GM21737 (cell line): Measurements from ENCODE around the gene TUSC2.

Experiments used
- ATAC-seq: cut with Tn5 transposase; IDR thresholded peaks from one replicate; pipeline ENCODE4 v1.9.1; 2021; ENCODE audit warnings: mild to moderate bottlenecking, moderate library complexity; ENCODE audit not compliant: unreplicated experiment

Gene TUSC2

DNA sequence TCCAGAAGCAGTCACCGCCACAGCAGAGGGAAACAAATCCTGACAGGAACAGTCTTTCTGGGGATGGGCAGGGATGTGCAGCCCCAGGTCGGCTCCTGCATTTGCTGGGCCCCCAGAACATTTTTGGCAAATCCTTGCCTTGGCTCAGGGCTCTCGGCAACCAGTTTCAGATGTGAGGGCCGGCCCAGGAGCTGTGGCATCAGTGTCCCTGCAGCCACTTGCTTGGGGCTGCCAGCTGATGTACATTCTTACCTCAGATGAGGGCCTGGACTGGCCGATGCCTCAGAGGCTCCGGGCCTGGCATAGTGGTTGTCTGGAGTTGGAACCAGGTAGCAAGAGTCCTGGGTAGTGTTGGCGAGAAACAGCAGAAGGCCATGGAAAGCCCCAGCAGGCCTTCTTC lies 26.8 kb upstream of the TUSC2 start:
- no peak for ATAC-seq

DNA sequence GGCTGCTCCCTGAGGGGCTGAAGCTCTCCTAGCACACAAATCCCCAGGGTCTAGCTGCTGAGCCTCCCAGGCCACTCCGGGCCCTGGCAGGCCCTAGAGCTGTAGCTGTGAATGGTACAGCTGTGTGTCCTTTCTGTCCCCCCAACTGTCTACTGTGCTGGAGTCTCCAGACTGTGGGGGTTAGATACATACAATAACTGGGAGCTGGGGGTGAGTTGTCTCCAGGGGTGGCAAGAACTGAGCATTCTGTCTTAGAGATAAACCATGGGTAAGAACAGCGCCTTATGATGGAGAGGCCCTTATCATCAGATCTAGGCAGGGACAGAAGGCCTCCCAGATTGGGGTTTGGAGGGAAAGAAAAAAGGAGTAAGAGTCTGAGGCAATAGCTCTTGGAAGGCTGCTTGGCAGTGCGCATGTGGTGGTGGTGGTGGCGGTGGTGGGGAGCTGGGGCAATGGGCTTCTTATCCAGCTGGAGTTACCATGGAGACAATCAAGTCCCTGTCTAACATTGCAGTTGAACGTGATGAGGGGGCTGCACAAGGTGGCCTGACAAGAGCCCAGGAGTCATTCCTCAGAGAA lies 26.3 kb upstream of the TUSC2 start:
- ATAC-seq = no peak

GRCh38 chr3:50353245-50354004 lies 25.4 kb upstream of the TUSC2 start:
- no peak for ATAC-seq

- ATAC-seq = no peak
These were observed 24.8 kb upstream of the TUSC2 start for GRCh38 chr3:50352781-50353180.

DNA sequence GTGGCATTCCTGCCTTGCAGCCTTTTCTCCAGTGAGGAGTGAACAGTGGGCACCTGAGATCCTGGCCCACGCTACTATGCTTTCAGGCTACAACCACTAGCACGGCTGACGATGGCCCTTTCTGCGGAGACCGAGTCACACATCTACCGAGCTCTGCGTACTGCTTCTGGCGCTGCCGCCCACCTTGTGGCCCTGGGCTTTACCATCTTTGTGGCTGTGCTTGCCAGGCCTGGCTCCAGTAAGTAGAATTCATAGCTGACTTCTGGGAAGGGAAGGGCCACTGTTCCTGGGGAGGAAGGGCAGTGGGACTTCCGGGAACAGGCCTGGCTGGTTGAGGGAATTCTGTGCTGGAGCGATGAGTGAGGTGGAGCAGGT lies 23.3 kb upstream of the TUSC2 start:
- no peak for ATAC-seq

GRCh38 chr3:50350527-50351322 lies 22.7 kb upstream of the TUSC2 start, which contains the start of the genes CYB561D2 and NPRL2:
TSS of gene CYB561D2 (plus strand) at chr3:50350862. CDS start at chr3:50351434, 572 bp downstream.
TSS of gene NPRL2 (minus strand) at chr3:50350775. CDS start at chr3:50350652, 123 bp downstream.
- peak; percentile 77 for ATAC-seq

- ATAC-seq = no peak
These were observed 22.1 kb upstream of the TUSC2 start for GRCh38 chr3:50350213-50350526.

DNA sequence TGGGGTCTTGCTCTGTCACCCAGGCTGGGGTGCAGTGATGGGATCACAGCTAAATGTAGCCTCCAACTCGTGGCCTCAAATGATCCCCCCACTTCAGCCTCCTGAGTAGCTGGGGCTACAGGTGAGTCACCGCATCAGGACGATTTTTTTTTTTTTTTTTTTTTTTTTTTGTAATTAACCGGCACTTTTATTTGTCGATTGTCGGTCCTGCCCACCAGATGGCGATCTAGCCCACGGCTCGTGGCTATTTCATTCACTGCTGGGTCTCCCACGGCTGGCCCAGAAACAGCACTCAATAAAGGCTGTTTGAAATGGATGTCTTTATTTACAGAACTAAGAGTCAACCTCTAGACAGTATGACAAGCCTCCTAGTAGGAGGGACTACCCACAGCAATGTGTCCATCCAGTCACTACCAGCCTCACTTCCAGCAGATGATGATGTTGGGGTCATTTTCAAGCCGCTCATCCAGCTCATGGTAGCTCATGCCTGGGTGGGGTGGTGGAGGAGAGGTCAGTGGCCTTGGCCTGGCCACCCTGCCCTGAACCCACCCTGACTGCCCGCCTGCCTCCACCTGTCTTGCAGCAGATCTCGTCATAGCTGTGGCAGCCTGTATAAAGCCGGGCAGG lies 19.3 kb upstream of the TUSC2 start:
- no peak for ATAC-seq

GRCh38 chr3:50345586-50346234 lies 17.7 kb upstream of the TUSC2 start, which contains the start of gene ZMYND10:
TSS of gene ZMYND10 (minus strand) at chr3:50345732. CDS start at chr3:50345579, 153 bp downstream.
- no peak for ATAC-seq

GRCh38 chr3:50345008-50345407 lies 17.0 kb upstream of the TUSC2 start:
- no peak for ATAC-seq

DNA sequence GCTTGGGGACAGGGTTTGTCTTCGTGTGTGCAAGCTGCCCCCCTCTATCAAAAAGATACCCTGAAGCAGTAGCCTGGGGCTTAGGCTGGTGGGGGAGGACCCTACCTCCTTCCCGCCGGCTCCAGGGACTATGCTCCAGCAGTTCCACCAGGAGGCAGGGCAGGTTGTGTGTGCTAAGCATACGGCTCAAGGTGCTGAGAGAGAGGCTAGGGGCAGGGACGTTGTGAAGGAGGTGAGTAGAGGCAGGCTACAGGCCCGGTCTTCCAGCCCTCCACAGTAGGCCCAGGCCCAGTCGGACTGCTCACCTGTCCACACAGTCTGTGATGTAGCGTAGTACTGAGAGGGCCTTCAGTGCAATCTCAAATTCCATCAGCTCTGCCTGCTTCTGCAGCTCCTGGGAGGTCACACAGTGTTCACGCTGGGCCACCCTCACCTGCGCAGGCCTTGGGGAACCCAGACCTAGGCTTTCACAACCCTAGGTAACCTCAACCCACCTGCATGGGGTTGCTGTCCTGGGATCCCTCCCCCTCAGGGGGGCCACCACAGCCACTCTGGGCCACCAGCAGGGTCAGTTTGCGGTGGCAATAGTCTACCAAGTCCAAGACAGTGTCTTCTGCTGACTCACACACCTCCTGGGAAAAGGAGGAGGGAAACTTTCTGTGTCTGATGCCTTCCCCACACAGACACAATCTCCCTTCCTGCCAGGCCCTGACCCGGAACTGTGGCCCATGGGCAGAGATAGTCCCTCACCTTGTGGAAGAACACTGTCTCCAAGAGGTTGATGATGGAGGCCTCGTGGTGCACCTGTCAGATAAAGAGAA lies 15.0 kb upstream of the TUSC2 start:
- no peak for ATAC-seq

- ATAC-seq = no peak
These were observed 14.1 kb upstream of the TUSC2 start for GRCh38 chr3:50341996-50342650.

DNA sequence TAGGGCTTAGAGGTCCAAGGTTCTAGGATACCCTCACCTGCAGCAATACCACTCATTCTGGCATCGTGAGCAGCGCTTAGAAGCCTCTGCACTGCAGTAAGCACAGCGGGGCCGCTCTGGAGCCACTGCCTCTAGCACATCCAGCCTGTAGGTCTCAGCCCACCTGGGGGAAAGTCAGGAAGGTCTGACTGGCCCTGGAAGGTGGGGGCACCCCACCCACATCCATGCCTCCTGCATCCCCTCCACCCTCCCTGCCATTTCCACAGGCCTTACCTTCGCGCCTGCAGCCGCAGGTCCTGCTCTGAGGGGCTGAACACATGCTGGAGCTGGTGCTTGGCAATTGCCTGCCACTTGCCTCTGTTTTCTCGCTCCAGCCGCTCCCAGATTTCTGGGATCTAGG lies 13.5 kb upstream of the TUSC2 start:
- ATAC-seq = no peak

DNA sequence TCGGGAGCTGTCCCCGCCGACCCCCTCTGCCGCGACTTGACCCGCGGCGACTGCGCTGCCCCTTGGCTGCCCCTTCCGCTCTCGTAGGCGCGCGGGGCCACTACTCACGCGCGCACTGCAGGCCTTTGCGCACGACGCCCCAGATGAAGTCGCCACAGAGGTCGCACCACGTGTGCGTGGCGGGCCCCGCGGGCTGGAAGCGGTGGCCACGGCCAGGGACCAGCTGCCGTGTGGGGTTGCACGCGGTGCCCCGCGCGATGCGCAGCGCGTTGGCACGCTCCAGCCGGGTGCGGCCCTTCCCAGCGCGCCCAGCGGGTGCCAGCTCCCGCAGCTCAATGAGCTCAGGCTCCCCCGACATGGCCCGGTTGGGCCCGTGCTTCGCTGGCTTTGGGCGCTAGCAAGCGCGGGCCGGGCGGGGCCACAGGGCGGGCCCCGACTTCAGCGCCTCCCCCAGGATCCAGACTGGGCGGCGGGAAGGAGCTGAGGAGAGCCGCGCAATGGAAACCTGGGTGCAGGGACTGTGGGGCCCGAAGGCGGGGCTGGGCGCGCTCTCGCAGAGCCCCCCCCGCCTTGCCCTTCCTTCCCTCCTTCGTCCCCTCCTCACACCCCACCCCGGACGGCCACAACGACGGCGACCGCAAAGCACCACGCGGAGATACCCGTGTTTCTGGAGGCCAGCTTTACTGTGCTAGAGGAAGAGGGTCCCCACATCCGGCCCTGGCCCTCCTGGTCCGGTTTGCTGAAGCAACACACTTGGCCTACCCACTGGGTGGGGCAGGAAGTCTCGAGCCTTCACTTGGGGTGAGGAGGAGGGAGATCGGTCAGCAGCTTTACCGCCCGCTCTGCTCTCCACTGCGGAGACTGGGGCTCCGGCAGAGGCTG lies 12.7 kb upstream of the TUSC2 start, which contains the start of gene RASSF1:
RASSF1 (minus strand) TSS at position 389 of the 882 bp plus-strand sequence; CDS start at position 358, 31 bp downstream.
- ATAC-seq = no peak

DNA sequence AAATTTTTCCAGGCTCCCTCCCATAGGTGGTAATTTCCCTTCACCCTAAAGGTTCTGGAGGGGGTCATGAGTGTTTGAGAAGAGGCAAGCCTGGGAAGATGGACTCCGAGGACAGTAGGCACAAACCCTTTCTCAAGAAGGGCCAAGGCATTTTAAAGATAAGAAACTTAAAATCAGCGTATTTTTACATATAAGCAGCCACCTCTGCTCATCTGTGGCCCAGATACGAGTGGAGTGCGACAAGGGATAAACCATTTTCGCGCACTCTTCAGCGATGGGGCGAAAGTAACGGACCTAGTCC lies 12.1 kb upstream of the TUSC2 start:
- ATAC-seq = no peak

- ATAC-seq = no peak
These were observed 11.6 kb upstream of the TUSC2 start for GRCh38 chr3:50339485-50340146.

DNA sequence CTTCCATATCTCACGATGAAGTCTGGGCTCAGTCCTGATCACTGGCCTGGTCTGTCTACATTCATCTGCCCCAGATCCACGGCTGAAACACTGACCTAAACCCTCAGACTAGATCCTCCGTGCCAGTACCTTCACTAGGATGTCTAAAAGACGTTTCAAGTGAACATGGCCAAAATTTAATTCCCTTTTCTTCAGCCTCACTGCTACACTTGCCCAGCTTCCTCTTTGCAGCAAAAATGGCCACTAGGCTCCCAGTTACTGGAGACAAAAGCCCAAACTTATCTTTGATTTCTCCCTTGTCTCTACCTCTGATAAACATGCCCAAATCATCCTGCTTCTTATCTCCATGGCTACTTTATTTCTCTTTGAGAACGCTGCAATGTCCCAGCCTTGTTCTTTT lies 10.9 kb upstream of the TUSC2 start:
- ATAC-seq = no peak
